ENCODE measurements around the gene OSBPL7. TPM values are rescaled to one million over a fixed set of nuclear protein-coding genes. Genes with fewer than 3 reads are reported as not detected.

The OSBPL7 gene
- total RNA-seq = 1 to 10 TPM; 6.4 to 9.8 TPM
- long read RNA-seq, donor 1, partial matches to known transcripts = 3 of 4 reads
- long read RNA-seq, donor 1, other reads (novel, unspliced or antisense) = 0 of 4 reads
- long read RNA-seq, donor 2, partial matches to known transcripts = 1 of 3 reads
- long read RNA-seq, donor 2, other reads (novel, unspliced or antisense) = 1 of 3 reads

DNA sequence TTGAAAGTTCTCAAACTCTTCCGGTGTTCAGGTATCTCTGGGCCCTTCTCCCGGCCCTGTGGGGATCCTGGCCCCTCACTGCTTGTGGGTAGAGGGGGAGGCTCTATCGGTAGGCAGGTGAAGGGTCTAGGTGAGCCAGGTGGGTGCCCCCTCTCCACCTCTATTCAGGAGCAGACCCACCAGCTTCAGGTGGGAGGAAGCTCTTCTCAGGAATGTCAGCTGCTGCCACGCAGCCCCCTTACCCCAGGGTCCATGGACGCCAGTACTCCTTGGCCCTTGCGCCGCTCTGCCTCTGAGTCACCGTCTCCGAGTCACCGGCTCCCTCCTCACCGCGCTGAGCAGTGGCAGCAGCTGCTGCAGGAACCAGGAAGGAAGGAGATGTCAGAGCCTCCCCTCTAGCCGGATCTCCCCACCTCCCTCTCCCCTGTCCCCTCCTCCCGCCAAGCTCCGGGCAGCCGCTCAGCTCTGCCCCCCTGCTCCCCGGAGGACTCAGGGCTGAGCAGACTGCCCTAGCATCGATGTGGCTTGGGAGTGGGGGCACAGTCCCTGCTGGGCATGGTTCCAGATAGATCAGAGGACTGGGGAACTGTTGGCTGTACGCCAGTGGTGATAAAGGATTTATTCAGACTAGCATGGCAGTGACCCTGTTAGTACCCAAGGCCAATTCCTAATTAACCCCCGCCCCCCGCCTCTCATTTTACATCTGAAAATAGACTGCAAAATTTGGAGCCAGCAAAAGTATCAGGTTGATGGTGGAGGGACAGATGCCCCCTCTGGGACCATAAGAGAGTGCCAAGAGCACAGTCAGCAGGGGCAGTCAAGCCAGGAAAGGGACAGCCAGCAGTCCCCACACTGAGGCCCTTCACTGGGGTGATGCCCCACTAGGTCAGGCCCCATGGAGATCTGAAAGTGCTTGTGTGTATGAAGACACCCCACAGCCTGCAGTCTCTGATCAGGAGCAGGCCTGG, at the start of gene OSBPL7:
Gene OSBPL7 (minus strand): TSS at position 371 of the 968 bp plus-strand sequence. CDS start 1,516 bp downstream, outside the sequence.
- DNase-seq (ENCODE audit: low spot score) = peak; percentile 93
- intact Hi-C loops (cut with DNase I) = no loop called here

DNA sequence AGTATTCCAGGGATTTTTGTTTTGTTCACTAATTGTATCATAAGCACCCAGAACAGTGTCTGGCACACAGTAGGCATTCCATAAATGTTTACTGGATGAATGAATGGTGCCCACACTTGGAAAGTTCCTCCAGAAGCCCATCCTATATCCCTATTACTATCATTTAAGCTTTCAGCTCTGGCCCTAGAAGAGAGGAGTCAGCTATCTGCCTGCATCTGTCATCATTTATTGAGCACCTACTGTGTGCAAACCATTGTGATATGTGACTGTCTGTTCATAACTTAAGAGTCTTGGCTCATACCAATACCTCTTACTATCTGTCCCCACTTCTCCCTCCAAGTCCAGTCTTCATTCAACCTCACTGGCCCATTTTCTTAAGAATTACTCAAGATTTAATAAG, 49.5 kb upstream of the OSBPL7 start:
- no peak for DNase-seq (ENCODE audit: low spot score)
- intact Hi-C loops (cut with DNase I) = no loop called here

GRCh38 chr17:47870056-47870455, 48.5 kb upstream of the OSBPL7 start:
- DNase-seq (ENCODE audit: low spot score) = no peak
- intact Hi-C loops (cut with DNase I) = no loop called here

DNA sequence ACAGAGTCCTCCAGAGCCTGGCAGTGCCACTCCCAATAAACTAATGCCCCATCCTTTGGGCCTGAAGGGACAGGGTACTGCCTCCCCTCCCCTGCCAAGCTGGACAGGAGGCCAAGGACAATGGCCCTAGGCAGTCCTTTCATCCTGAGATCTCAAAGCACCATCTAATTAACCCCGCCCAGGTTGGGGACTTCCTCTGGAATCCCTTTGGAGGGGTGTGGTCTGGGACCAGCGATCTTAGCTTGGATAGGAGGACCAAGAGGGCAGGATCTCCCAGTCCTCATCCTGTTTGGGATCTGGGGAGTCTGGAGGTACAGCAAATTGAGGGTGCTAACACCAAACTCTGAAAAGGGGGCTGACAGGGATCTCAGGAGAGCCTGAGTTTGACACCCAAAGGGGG, 47.5 kb upstream of the OSBPL7 start:
- DNase-seq (ENCODE audit: low spot score) = no peak
- intact Hi-C loops (cut with DNase I) = no loop called here

DNA sequence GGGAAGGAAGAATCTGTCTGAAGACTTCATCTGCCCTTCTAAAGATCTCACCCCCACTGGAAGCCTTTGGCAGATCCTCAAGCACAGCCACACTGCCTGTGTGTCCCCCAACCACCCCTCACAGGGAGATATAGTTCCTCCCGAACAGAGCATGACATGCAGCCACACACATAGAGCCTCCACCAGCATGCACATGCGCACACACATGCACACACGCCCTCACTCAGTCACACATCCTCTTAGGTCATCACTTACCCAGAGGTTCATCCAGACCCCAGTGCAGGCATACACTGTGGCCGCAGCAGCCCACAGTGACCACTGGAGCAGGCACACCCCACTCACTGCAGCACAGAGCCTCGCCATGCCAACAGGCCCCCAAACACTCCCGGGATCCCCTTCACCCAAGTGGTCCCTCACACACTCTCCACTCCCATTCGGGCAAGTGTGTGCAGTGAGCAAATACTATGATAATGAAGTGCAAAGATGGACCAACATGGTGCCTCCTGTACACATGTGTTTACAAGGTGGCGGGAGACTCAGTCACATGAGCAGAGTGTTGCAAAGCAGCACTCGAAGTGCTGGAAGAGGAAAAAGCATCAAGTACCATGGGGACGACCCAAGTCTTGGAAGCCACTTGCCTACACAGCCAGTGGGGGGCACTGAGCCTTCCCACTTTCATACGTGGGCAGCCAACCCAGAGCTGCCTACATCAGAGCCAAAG, 46.4 kb upstream of the OSBPL7 start:
- DNase-seq (ENCODE audit: low spot score) = no peak
- intact Hi-C loops (cut with DNase I) = no loop called here

GRCh38 chr17:47866941-47867340, 45.3 kb upstream of the OSBPL7 start:
- DNase-seq (ENCODE audit: low spot score) = no peak
- intact Hi-C loops (cut with DNase I) = no loop called here

GRCh38 chr17:47864791-47865216, 43.2 kb upstream of the OSBPL7 start:
- intact Hi-C loops (cut with DNase I) = no loop called here
- DNase-seq (ENCODE audit: low spot score) = no peak

DNA sequence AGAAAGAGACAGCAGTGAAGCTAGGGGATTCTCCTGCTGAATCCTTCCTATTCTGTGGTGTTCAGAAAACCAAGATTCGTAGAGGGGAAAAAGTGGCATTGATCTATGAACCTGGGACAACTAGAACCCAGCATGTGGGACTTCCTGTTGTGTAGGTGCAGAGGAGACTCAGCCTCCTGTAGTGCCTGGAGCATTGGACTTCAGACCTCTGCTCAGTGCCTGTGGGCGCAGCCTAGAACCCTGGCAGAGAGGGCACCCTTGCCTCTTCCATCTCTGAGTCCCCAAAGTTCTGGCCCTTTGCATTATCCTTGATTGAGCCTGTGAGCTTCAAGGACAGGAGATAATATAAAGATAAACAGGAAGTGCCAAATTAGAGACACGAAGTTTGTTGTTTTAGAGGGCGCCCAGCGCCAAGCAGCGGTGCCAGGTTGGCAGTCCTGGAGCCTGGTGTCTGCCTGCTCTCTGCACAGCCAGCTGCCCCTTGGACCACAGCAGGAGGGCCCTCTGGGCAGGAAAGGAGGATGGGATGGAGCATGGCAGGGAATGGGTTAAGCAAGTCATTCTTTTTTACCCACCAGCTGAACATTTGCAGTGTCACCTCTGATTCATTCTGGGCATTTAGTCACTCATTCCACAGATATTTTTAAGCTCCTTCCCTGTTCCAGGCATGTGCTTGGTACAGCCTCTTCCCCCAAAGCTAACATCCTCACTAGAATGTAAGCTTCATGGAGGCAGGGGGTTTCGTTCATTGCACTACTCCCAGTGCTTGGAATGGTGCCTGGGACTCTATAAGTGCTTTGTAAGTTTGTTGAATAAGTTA, 41.2 kb upstream of the OSBPL7 start:
- intact Hi-C loops (cut with DNase I) = no loop called here
- DNase-seq (ENCODE audit: low spot score) = no peak

- DNase-seq (ENCODE audit: low spot score) = no peak
- intact Hi-C loops (cut with DNase I) = no loop called here
Measured at GRCh38 chr17:47860386-47860785, 38.8 kb upstream of the OSBPL7 start.

GRCh38 chr17:47857551-47858455, 36.2 kb upstream of the OSBPL7 start:
- intact Hi-C loops (cut with DNase I) = no loop called here
- no peak for DNase-seq (ENCODE audit: low spot score)

- no peak for DNase-seq (ENCODE audit: low spot score)
- intact Hi-C loops (cut with DNase I) = no loop called here
Measured at GRCh38 chr17:47856830-47857229, 35.2 kb upstream of the OSBPL7 start.

DNA sequence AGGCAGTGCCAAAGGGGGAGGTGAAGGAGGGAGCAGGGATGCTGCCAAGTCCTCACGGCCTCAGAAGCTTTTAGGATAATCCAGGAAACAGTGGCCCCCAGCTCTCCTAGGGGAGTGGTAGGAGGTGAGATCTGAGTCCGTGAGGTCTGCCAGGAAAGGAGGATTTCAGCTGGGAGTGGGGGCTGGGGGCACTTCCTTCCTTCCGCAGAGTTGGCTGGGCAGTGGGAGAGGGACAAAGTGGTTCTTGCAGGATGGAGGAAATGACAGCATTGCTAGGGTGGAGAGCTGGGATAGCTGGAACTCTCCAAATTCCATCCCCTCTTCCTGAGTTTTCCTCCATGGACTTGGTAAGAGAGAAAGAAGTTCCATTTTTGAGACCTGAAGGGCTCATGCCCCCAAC, 34.1 kb upstream of the OSBPL7 start:
- intact Hi-C loops (cut with DNase I) = no loop called here
- DNase-seq (ENCODE audit: low spot score) = no peak

DNA sequence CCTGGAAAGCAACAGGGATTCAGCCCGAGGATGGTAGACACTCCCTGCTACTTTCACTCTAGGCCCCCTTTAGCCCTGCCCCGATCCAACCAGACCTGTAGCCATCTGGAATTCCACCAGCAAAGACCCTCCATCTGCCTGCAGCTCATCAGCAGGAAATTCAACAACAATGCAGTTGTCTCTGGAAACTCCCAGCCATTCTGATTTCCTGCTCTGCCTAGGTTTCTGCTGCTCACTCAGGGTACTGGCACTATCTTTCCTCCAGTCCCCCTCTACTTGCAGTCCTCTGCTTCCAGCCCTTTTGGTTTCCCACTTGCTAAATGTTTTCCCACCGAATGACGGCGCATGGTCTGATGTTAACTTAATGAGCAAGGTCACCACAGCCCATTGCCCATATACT, 32.0 kb upstream of the OSBPL7 start:
- intact Hi-C loops (cut with DNase I) = no loop called here

GRCh38 chr17:47852113-47852949, 30.7 kb upstream of the OSBPL7 start:
- intact Hi-C loops (cut with DNase I) = no loop called here
- no peak for DNase-seq (ENCODE audit: low spot score)

More for the DNA sequence above, 32.0 kb upstream of the OSBPL7 start:
- no peak for DNase-seq (ENCODE audit: low spot score)

GRCh38 chr17:47851764-47852112, 30.1 kb upstream of the OSBPL7 start:
- DNase-seq (ENCODE audit: low spot score) = no peak
- intact Hi-C loops (cut with DNase I) = no loop called here

- intact Hi-C loops (cut with DNase I) = no loop called here
- peak; percentile 86 for DNase-seq (ENCODE audit: low spot score)
Measured at GRCh38 chr17:47850692-47851573, 29.3 kb upstream of the OSBPL7 start, which contains the start of gene SP6. SP6 (minus strand) TSS chr17:47851163; CDS start chr17:47848429, 2,734 bp downstream.

DNA sequence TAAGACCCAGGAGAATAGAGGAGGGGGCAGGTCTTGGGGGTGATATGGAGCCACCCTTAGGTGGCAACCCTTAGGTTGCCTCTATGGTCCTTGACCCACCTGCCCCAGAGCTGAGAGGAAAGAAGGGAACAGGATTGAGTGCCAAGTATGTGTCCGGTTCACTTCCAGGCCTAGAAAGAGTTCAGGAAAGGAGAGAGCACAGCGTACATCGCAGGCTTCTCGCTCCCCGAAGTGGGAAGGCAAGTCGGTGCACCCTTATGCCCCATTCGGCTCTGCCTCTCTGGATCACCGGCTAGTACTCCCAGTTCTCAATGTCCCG, 28.7 kb upstream of the OSBPL7 start:
- no peak for DNase-seq (ENCODE audit: low spot score)
- intact Hi-C loops (cut with DNase I) = no loop called here
